Measurements from ENCODE around the gene ELL. TPM values are rescaled to one million over a fixed set of nuclear protein-coding genes. Genes with fewer than 3 reads are reported as not detected.
A peak's percentile ranks its signal among the peaks of the same experiment; 100 is the strongest.
"Not testable (repeated sequence)": the region's sequence is repeated elsewhere in the genome, so short reads cannot be mapped to it uniquely, and the experiment has no call there.

Gene ELL
- total RNA-seq, 1 experiment from 2014 or later, result 14.6 TPM

GRCh38 chr19:18523841-18524240 is 2.0 kb upstream of the ELL start:
- CTCF ChIA-PET, result no interaction called here

GRCh38 chr19:18522862-18523440 is 1.1 kb upstream of the ELL start:
- peaks cover 21% of the 10 kb centered on the region for H4K20me1 ChIP-seq (ENCODE audit: insufficient read depth)
- H3K9me2 ChIP-seq (ENCODE audit: insufficient read depth); H3K9me3 ChIP-seq (ENCODE audit: insufficient read depth, low read depth); DNase-seq; H3K36me3 ChIP-seq (ENCODE audit: low read depth); POLR2A ChIA-PET (ENCODE audit: unreplicated experiment); H3K27me3 ChIP-seq (ENCODE audit: insufficient read depth, low read depth); H3K27ac ChIP-seq: not testable (repeated sequence)
- intact Hi-C loops (cut with micrococcal nuclease; ENCODE audit: unreplicated experiment), result loop anchor here (1.0 to 5.0 kb wide), 3 partner anchors 34 to 56 kb away; partner anchors contain the start of genes KXD1 and UBA52
- H3K4me3 ChIP-seq, result peak overlapping the region; percentile 35; the same call in 1 of the 2 replicates
- peaks cover 40% of the 10 kb centered on the region for H3F3A ChIP-seq (ENCODE audit: insufficient read depth, low read depth)
- peaks cover 26% of the 10 kb centered on the region for H3K4me1 ChIP-seq (replicated peaks; ENCODE audit: insufficient read depth)
- peak overlapping the region; percentile 51 for H3K4me2 ChIP-seq
- TSS peak; percentile 73 for BruUV-seq (replicated peaks)
- peak overlapping the region; percentile 54; the same call in 1 of the 2 replicates for H2AFZ ChIP-seq
- CTCF ChIA-PET, result interaction anchor here (0.6 kb wide), 1 partner anchor 49 kb away, joined by 3 read pairs; the partner anchor contains the start of gene UBA52
- peaks cover 33% of the 10 kb centered on the region for H3K79me2 ChIP-seq (ENCODE audit: low read depth)

More at GRCh38 chr19:18523841-18524240, 2.0 kb upstream of the ELL start:
- H4K20me1 ChIP-seq (ENCODE audit: insufficient read depth), result peaks cover 12% of the 10 kb centered on the region
- H3K9me2 ChIP-seq (ENCODE audit: insufficient read depth), result no peaks in the 10 kb centered on the region
- H3K27ac ChIP-seq, result no peak overlapping the region
- no peak overlapping the region for H3K4me2 ChIP-seq
- no peak overlapping the region for H3K4me3 ChIP-seq
- H3K79me2 ChIP-seq (ENCODE audit: low read depth), result peaks cover 24% of the 10 kb centered on the region
- intact Hi-C loops (cut with micrococcal nuclease; ENCODE audit: unreplicated experiment), result loop anchor here (5.0 kb wide), 1 partner anchor 57 kb away; no protein-coding TSS in a partner anchor
- TF ChIP-seq CTCF (conservative IDR thresholded peaks at IDR 0.05) (no peak), EZH2 (IDR thresholded peaks at IDR 0.05; ENCODE audit: low read depth) (no peak)
- no TSS peak for BruUV-seq (replicated peaks)
- POLR2A ChIA-PET (ENCODE audit: unreplicated experiment), result interaction anchor here (0.5 kb wide), 1 partner anchor 20 kb away, joined by 5 read pairs; no protein-coding TSS in a partner anchor
- no peak overlapping the region for H2AFZ ChIP-seq
- no peaks in the 10 kb centered on the region for H3K9me3 ChIP-seq (ENCODE audit: insufficient read depth, low read depth)
- no peaks in the 10 kb centered on the region for H3K36me3 ChIP-seq (ENCODE audit: low read depth)
- H3F3A ChIP-seq (ENCODE audit: insufficient read depth, low read depth), result peaks cover 40% of the 10 kb centered on the region
- H3K27me3 ChIP-seq (ENCODE audit: insufficient read depth, low read depth), result no peaks in the 10 kb centered on the region
- H3K4me1 ChIP-seq (replicated peaks; ENCODE audit: insufficient read depth), result peaks cover 21% of the 10 kb centered on the region
- no peak for DNase-seq

DNA sequence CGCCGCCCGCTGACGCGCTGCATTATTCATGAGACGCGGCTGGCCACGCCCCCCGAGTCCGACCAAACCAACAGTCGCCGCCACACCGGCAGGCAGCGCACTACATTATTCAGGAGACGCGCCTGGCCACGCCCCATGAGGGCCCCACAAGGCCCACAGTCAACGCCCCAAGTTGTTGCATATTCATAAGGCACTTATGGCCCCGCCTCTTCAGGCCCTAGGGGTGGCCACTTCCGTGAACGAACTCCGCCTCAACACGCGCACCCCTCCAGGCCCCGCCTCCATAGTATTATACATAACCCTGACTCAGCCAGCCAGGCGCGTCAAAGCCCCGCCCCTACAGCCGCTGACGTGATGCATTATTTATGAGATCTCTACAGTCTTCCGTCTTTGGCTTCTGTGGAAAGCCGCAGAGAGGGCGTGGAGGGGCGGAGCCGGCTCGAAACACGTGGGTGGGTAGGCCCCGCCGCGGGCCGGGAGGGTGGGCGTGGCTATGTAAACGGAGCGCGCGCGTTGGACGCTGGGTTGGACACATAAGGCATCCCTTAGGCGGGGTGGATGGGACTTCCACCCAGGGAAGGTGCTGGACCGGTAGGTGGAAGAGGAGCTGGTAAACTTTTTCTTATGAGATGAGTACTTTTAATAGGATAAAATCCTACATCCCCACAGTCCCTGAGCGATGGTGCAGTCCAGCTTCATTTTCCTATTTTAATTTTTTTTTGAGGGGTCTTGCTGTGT is 423 bp upstream of the ELL start:
- Histone ChIP-seq H3K36me3 (ENCODE audit: low read depth) (no peaks in the 10 kb centered on the region), H3K9me3 (ENCODE audit: insufficient read depth, low read depth) (no peaks in the 10 kb centered on the region), H3K27me3 (ENCODE audit: insufficient read depth, low read depth) (no peaks in the 10 kb centered on the region), H3K4me1 (replicated peaks; ENCODE audit: insufficient read depth) (peaks cover 29% of the 10 kb centered on the region), H3K4me3 (peak overlapping the region; percentile 94), H3K4me2 (peak overlapping the region; percentile 51), H3K27ac (no peak overlapping the region), H3F3A (ENCODE audit: insufficient read depth, low read depth) (peaks cover 39% of the 10 kb centered on the region), H3K79me2 (ENCODE audit: low read depth) (peaks cover 40% of the 10 kb centered on the region), H3K9me2 (ENCODE audit: insufficient read depth) (no peaks in the 10 kb centered on the region), H2AFZ (peak overlapping the region; percentile 54; the same call in 1 of the 2 replicates), H4K20me1 (ENCODE audit: insufficient read depth) (peaks cover 27% of the 10 kb centered on the region)
- DNase-seq, result peak; percentile 99
- POLR2A ChIA-PET (ENCODE audit: unreplicated experiment), result no interaction called here
- CTCF ChIA-PET, result interaction anchor here (0.6 kb wide), 1 partner anchor 49 kb away, joined by 3 read pairs; the partner anchor contains the start of gene UBA52
- TF ChIP-seq EZH2 (IDR thresholded peaks at IDR 0.05; ENCODE audit: low read depth) (no peak), CTCF (conservative IDR thresholded peaks at IDR 0.05) (no peak)
- intact Hi-C loops (cut with micrococcal nuclease; ENCODE audit: unreplicated experiment), result loop anchor here (1.0 to 5.0 kb wide), 3 partner anchors 35 to 55 kb away; partner anchors contain the start of genes KXD1 and UBA52
- no TSS peak for BruUV-seq (replicated peaks)
